ENCODE measurements around the gene SKOR1.

The SKOR1 gene

GRCh38 chr15:67792250-67792942 is 32.9 kb upstream of the SKOR1 start:
- H3K9me3 ChIP-seq (ENCODE audit: control insufficient read depth in 2 of 2, low read length in 2 of 2) = no peaks in the 10 kb centered on the region
- H3K27ac ChIP-seq (ENCODE audit: low read depth in 2 of 2, low read length in 2 of 2) = no peak overlapping the region
- no peaks in the 10 kb centered on the region for H3K36me3 ChIP-seq (ENCODE audit: control insufficient read depth in 2 of 2, insufficient read depth in 2 of 2, low read length in 2 of 2)
- H3K4me3 ChIP-seq (ENCODE audit: low read length in 2 of 2) = no peak overlapping the region
- H3K9ac ChIP-seq (ENCODE audit: low read depth in 1 of 2, low read length in 2 of 2) = no peak overlapping the region
- no peaks in the 10 kb centered on the region for H3K27me3 ChIP-seq (ENCODE audit: control insufficient read depth in 2 of 2, insufficient read depth in 2 of 2, low read length in 2 of 2)
- no peaks in the 10 kb centered on the region for H3K4me1 ChIP-seq (ENCODE audit: control insufficient read depth in 2 of 2, insufficient read depth in 2 of 2, low read length in 2 of 2)

- Histone ChIP-seq H3K9me3 (ENCODE audit: control insufficient read depth in 2 of 2, low read length in 2 of 2) (no peaks in the 10 kb centered on the region), H3K36me3 (ENCODE audit: control insufficient read depth in 2 of 2, insufficient read depth in 2 of 2, low read length in 2 of 2) (peaks cover 2 to 3% of the 10 kb centered on the region in 2 donors), H3K4me3 (ENCODE audit: low read length in 2 of 2) (no peak overlapping the region), H3K27ac (ENCODE audit: low read depth in 2 of 2, low read length in 2 of 2) (no peak overlapping the region), H3K9ac (ENCODE audit: low read depth in 1 of 2, low read length in 2 of 2) (no peak overlapping the region), H3K27me3 (ENCODE audit: control insufficient read depth in 2 of 2, insufficient read depth in 2 of 2, low read length in 2 of 2) (no peaks in the 10 kb centered on the region), H3K4me1 (ENCODE audit: control insufficient read depth in 2 of 2, insufficient read depth in 2 of 2, low read length in 2 of 2) (no peaks in the 10 kb centered on the region)
These were observed 30.3 kb upstream of the SKOR1 start for GRCh38 chr15:67794832-67795574.

DNA sequence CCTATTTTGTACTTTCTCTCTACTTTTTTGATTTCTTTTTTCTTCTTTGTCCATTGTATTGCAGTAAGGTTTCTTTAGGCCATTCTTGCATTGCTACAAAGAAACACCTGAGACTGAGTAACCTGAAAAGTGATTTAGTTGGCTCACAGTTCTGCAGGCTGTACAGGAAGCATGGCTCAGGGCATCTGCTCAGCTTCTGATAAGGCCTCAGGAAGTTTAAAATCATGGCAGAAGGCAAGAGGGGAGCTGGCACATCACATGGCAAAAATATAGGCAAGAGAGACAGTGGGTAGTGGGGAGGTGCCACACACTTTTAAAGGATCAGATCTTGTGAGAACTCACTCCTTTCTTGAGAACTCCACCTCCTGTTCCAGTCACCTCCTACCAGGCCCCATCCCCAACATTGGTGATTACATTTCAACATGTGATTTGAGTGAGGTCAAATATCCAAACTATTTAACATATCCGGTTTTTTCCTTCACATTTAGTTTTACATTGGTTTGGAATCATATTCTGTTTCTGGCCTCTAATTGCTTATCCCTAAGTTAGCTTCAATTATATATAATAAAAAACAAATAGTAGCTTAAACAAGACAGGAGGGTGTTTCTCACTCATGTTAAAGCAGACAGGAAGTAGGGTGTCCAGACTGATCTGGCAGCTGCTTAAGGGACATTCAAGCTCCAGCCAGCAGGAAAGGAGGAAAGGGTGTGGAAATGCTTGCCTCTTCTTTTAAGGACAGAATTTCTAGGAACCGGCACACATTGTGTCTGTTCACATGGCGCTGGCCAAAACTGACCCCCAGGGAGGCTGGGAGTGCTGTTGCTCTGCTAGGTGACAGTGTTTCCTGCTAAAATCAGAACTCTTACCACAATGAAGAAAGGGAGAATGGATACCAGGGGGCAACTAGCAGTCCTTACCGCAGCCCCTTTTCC is 28.8 kb upstream of the SKOR1 start:
- Histone ChIP-seq H3K9ac (ENCODE audit: low read depth in 1 of 2, low read length in 2 of 2) (no peak overlapping the region), H3K27me3 (ENCODE audit: control insufficient read depth in 2 of 2, insufficient read depth in 2 of 2, low read length in 2 of 2) (no peaks in the 10 kb centered on the region), H3K9me3 (ENCODE audit: control insufficient read depth in 2 of 2, low read length in 2 of 2) (no peaks in the 10 kb centered on the region), H3K4me3 (ENCODE audit: low read length in 2 of 2) (no peak overlapping the region), H3K4me1 (ENCODE audit: control insufficient read depth in 2 of 2, insufficient read depth in 2 of 2, low read length in 2 of 2) (no peaks in the 10 kb centered on the region), H3K36me3 (ENCODE audit: control insufficient read depth in 2 of 2, insufficient read depth in 2 of 2, low read length in 2 of 2) (peaks cover 2 to 3% of the 10 kb centered on the region in 2 donors), H3K27ac (ENCODE audit: low read depth in 2 of 2, low read length in 2 of 2) (no peak overlapping the region)

GRCh38 chr15:67799801-67800205 is 25.5 kb upstream of the SKOR1 start:
- no peaks in the 10 kb centered on the region for H3K9me3 ChIP-seq (ENCODE audit: control insufficient read depth in 2 of 2, low read length in 2 of 2)
- H3K9ac ChIP-seq (ENCODE audit: low read depth in 1 of 2, low read length in 2 of 2) = no peak overlapping the region
- H3K27ac ChIP-seq (ENCODE audit: low read depth in 2 of 2, low read length in 2 of 2) = no peak overlapping the region
- H3K36me3 ChIP-seq (ENCODE audit: control insufficient read depth in 2 of 2, insufficient read depth in 2 of 2, low read length in 2 of 2) = peaks cover 2 to 3% of the 10 kb centered on the region in 2 donors
- no peaks in the 10 kb centered on the region for H3K4me1 ChIP-seq (ENCODE audit: control insufficient read depth in 2 of 2, insufficient read depth in 2 of 2, low read length in 2 of 2)
- no peak overlapping the region for H3K4me3 ChIP-seq (ENCODE audit: low read length in 2 of 2)
- no peaks in the 10 kb centered on the region for H3K27me3 ChIP-seq (ENCODE audit: control insufficient read depth in 2 of 2, insufficient read depth in 2 of 2, low read length in 2 of 2)

GRCh38 chr15:67801142-67801541 is 24.2 kb upstream of the SKOR1 start:
- H3K36me3 ChIP-seq (ENCODE audit: control insufficient read depth in 2 of 2, insufficient read depth in 2 of 2, low read length in 2 of 2) = peaks cover 3 to 4% of the 10 kb centered on the region in 2 donors
- no peak overlapping the region for H3K27ac ChIP-seq (ENCODE audit: low read depth in 2 of 2, low read length in 2 of 2)
- no peak overlapping the region for H3K4me3 ChIP-seq (ENCODE audit: low read length in 2 of 2)
- H3K9me3 ChIP-seq (ENCODE audit: control insufficient read depth in 2 of 2, low read length in 2 of 2) = no peaks in the 10 kb centered on the region
- no peak overlapping the region for H3K9ac ChIP-seq (ENCODE audit: low read depth in 1 of 2, low read length in 2 of 2)
- H3K27me3 ChIP-seq (ENCODE audit: control insufficient read depth in 2 of 2, insufficient read depth in 2 of 2, low read length in 2 of 2) = no peaks in the 10 kb centered on the region
- no peaks in the 10 kb centered on the region for H3K4me1 ChIP-seq (ENCODE audit: control insufficient read depth in 2 of 2, insufficient read depth in 2 of 2, low read length in 2 of 2)

DNA sequence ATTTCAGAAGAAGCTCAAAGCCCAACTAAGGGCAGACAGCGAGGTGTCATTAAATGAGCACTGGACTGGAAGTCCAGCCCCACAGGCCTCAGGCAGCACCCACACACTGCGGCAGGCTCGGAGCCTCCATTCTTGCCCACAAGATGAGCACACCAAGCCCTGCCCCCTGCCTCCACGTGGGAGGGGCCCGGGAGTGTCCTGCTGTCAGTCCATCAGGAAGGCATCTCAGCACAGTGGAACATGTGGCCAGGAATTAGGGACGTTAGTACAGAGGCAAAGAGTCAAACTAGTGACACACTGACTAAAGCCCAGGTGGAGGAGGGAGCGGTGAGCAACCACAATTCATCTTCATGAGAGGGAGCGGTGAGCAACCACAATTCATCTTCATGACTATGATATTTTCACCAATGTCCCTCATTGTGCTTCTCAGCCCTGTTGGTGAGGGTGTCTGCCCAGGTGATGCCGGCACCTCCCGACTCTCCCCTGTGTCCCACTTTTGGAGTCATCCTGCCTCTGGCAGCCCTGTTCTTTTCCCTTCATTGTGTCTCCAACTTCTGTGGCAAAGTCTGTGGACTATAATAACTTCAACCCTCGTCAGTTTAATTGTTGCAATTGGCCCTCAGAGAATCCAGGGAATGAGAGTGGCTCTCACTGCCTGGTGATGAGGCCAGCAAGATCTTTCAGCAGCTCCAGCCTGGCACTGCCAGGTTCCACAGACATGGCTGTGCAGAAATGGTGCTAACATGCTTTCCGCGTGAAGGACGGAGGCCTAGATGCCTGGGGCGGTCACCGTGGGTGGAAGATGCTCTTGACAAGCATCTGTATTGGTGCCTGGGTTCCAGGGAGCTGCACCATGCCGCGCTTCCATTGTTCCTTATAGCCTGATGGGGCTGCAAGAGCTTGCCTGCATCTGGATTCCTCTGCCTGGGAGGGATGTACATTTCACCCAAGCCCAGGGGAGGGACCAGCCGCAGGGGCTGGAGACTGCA is 23.1 kb upstream of the SKOR1 start:
- Histone ChIP-seq H3K36me3 (ENCODE audit: control insufficient read depth in 2 of 2, insufficient read depth in 2 of 2, low read length in 2 of 2) (peaks cover 3 to 7% of the 10 kb centered on the region in 2 donors), H3K9me3 (ENCODE audit: control insufficient read depth in 2 of 2, low read length in 2 of 2) (no peaks in the 10 kb centered on the region), H3K4me3 (ENCODE audit: low read length in 2 of 2) (no peak overlapping the region), H3K27ac (ENCODE audit: low read depth in 2 of 2, low read length in 2 of 2) (no peak overlapping the region), H3K4me1 (ENCODE audit: control insufficient read depth in 2 of 2, insufficient read depth in 2 of 2, low read length in 2 of 2) (no peaks in the 10 kb centered on the region), H3K27me3 (ENCODE audit: control insufficient read depth in 2 of 2, insufficient read depth in 2 of 2, low read length in 2 of 2) (no peaks in the 10 kb centered on the region), H3K9ac (ENCODE audit: low read depth in 1 of 2, low read length in 2 of 2) (no peak overlapping the region)

DNA sequence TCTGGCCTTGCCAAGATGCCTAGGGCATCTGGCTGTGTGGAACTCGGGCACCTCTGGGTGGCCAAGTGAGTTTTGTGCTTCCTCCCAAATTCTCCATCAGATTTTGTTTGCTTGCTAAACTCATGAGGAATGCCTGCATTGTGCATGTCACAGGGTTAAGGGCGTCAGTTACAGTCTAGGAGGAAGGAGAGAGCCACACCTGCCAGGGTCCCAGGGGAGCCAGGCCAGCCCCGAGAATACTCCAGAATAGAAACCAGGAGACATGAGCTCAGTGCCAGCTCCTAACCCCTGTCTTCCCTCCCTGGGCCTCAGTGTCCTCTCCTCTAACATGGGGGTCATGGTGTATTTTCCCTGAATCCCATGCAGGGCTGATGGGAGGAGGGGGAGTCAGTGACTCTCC is 22.0 kb upstream of the SKOR1 start:
- Histone ChIP-seq H3K36me3 (ENCODE audit: control insufficient read depth in 2 of 2, insufficient read depth in 2 of 2, low read length in 2 of 2) (peaks cover 0 to 12% of the 10 kb centered on the region in 2 donors), H3K9me3 (ENCODE audit: control insufficient read depth in 2 of 2, low read length in 2 of 2) (no peaks in the 10 kb centered on the region), H3K4me1 (ENCODE audit: control insufficient read depth in 2 of 2, insufficient read depth in 2 of 2, low read length in 2 of 2) (no peaks in the 10 kb centered on the region), H3K27me3 (ENCODE audit: control insufficient read depth in 2 of 2, insufficient read depth in 2 of 2, low read length in 2 of 2) (no peaks in the 10 kb centered on the region), H3K4me3 (ENCODE audit: low read length in 2 of 2) (no peak overlapping the region), H3K27ac (ENCODE audit: low read depth in 2 of 2, low read length in 2 of 2) (no peak overlapping the region), H3K9ac (ENCODE audit: low read depth in 1 of 2, low read length in 2 of 2) (no peak overlapping the region)

GRCh38 chr15:67803996-67804843 is 21.1 kb upstream of the SKOR1 start:
- Histone ChIP-seq H3K27me3 (ENCODE audit: control insufficient read depth in 2 of 2, insufficient read depth in 2 of 2, low read length in 2 of 2) (no peaks in the 10 kb centered on the region), H3K9me3 (ENCODE audit: control insufficient read depth in 2 of 2, low read length in 2 of 2) (no peaks in the 10 kb centered on the region), H3K4me1 (ENCODE audit: control insufficient read depth in 2 of 2, insufficient read depth in 2 of 2, low read length in 2 of 2) (no peaks in the 10 kb centered on the region), H3K9ac (ENCODE audit: low read depth in 1 of 2, low read length in 2 of 2) (no peak overlapping the region), H3K27ac (ENCODE audit: low read depth in 2 of 2, low read length in 2 of 2) (no peak overlapping the region), H3K4me3 (ENCODE audit: low read length in 2 of 2) (no peak overlapping the region), H3K36me3 (ENCODE audit: control insufficient read depth in 2 of 2, insufficient read depth in 2 of 2, low read length in 2 of 2) (peaks cover 2 to 17% of the 10 kb centered on the region in 2 donors)

All from mucosa of rectum (tissue), 2 donors.